Muscle layer of duodenum (tissue), 2 donors: ENCODE results near the gene RXRA.
A peak's percentile ranks its signal among the peaks of the same experiment; 100 is the strongest.

Source experiments
- H3K27ac ChIP-seq: one replicate; pipeline ENCODE4 v1.7.0; 2013; ENCODE audit warnings: mild to moderate bottlenecking, low read length
- H3K27me3 ChIP-seq: one replicate; pipeline ENCODE4 v1.7.0; 2013; ENCODE audit warnings: low read depth, mild to moderate bottlenecking, control low read depth, low read length
- H3K36me3 ChIP-seq, 2 donors: one replicate each; pipeline ENCODE4 v1.7.0; 2013; ENCODE audit warnings: low read length in 2 of 2, control low read depth in 1 of 2, mild to moderate bottlenecking in 1 of 2; ENCODE audit not compliant: insufficient read depth in 2 of 2, control insufficient read depth in 1 of 2
- H3K4me1 ChIP-seq, 2 donors: one replicate each; pipeline ENCODE4 v1.7.0; 2013; ENCODE audit warnings: low read length in 2 of 2, mild to moderate bottlenecking in 2 of 2, control low read depth in 1 of 2, moderate library complexity in 1 of 2; ENCODE audit not compliant: insufficient read depth in 2 of 2, control insufficient read depth in 1 of 2
- H3K4me3 ChIP-seq, 2 donors: one replicate each; pipeline ENCODE4 v1.7.0; 2013; ENCODE audit warnings: low read length in 2 of 2, low read depth in 1 of 2, mild to moderate bottlenecking in 1 of 2
- H3K9me3 ChIP-seq, 2 donors: one replicate each; pipeline ENCODE4 v1.7.0; 2013; ENCODE audit warnings: low read length in 2 of 2, control low read depth in 1 of 2, mild to moderate bottlenecking in 1 of 2; ENCODE audit not compliant: control insufficient read depth in 1 of 2
- donor health status: healthy.

The RXRA gene

DNA sequence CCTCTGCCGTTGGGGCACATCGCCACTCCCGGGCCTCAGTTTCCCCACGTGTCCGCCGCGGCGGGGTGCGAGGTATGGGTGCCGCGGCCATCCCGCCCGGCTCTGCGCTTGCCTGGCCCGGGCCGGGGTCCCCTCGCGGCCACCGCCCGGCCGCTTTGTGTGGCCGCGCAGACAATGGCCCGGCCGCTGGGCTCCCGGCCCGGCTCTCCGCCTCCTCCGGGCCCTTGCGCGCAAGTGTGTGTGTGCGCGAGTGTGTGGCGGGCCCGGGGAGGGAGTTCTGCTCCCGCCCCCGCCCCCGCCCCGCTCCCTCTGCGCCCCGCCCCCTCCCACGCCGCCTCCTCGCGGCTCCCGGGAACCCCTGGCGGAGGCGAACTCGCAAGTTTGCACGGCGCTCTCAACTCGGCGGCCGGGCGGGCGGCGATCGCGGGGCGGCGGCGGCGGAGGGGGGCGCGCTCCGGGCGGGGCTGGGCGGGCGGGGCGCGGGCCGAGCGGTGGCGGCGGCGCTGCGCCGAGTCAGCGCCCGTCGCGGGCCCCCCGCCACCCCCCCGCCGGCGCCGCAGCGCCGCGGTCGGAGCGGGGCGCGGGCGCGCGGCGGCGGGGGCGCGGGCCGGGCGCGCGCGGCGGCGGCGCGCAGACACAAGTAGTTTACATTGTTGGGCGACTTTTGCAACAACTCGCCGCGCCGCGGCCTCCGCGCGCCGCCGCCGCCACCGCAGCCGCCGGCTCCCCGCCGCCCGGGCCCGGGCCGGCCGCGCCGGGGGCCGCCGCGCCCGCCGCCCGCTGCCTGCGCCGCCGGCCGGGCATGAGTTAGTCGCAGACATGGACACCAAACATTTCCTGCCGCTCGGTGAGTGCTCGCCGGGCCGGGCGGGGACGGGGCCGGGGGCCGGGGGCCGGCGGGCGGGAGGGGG, at the start of gene RXRA:
TSS of gene RXRA (plus strand) at position 643 of the 911 bp plus-strand sequence. CDS start at position 820, 177 bp downstream.
- Histone ChIP-seq H3K27me3 (no peaks in the 10 kb centered on the region), H3K4me1 (peaks cover 20 to 44% of the 10 kb centered on the region in 2 donors), H3K27ac (peak within 1 kb of the TSS; percentile 79), H3K36me3 (no peaks in the 10 kb centered on the region), H3K4me3 (peak within 1 kb of the TSS; percentile 77 to 78), H3K9me3 (no peaks in the 10 kb centered on the region)

DNA sequence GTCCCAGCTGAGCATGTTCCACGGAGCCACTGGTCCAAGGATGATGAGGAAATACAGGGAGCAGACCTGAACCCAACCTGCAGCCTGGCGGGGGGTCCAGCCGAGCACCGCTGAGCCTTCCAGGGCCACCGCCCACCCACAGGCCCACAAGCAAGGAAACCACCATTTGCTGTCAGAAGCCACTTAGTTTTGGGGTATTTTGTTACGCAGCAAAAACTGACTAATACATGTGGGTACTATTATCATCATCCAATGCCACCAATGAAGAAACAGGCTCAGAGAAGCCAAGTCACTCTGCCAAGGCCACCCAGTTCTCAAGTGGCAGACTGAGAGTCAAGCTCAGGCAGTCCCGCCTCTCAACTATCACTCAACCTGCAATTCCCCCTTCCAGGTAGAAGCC, 48.0 kb upstream of the RXRA start:
- Histone ChIP-seq H3K27ac (no peak overlapping the region), H3K36me3 (no peaks in the 10 kb centered on the region), H3K4me3 (no peak overlapping the region), H3K4me1 (peaks cover 1 to 6% of the 10 kb centered on the region in 2 donors), H3K27me3 (peaks cover 3% of the 10 kb centered on the region), H3K9me3 (no peaks in the 10 kb centered on the region)

DNA sequence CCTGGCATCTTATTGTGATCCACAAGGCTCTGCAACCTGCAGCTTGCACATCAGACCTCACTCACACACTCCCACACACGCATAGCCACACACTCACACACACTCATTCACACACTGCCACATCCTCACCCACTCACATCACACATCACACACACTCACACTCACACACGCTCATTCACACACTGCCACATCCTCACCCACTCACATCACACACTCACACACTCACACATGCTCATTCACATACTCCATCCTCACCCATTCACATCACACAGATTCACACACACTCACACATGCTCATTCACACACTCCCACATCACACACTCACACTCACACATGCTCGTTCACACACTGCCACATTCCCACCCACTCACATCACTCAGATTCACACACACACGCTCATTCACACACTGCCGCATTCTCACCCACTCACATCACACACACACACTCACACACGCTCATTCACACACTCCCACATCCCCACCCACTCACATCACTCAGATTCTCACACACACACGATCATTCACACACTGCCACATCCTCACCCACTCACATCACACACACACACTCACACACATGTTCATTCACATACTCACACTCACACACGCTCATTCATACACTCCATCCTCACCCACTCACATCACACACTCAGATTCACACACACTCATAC, 47.1 kb upstream of the RXRA start:
- H3K27ac ChIP-seq: no peak overlapping the region
- H3K9me3 ChIP-seq: no peaks in the 10 kb centered on the region
- no peaks in the 10 kb centered on the region for H3K36me3 ChIP-seq
- peaks cover 4 to 12% of the 10 kb centered on the region in 2 donors for H3K4me1 ChIP-seq
- peaks cover 1% of the 10 kb centered on the region for H3K27me3 ChIP-seq
- H3K4me3 ChIP-seq: no peak overlapping the region

DNA sequence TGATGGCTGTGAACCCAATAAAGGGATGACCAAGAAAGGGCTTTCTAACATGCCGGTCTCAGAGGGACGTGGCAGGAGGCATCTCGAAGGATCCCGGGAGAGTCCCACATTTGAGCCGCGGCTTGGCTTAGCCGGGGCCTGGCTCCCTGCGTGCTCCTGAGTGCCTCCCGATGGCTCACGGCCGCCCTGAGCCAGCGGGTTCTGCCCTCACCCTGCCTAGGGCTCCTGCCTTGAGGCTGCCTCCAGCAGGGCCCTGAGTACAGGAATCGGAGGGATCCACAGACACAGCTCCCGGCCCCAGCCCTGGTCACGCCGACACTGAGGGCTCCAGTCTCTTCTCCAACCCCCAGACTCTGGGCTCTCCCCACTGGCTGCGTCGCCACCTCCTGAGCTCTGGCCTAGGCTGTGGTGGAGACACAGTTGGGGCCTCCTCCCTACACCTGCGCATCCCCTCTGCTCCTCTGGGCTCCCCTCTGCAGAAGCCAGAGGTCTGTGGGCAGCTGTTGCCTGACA, 44.1 kb upstream of the RXRA start:
- no peaks in the 10 kb centered on the region for H3K36me3 ChIP-seq
- no peak overlapping the region for H3K4me3 ChIP-seq
- H3K27me3 ChIP-seq: no peaks in the 10 kb centered on the region
- no peak overlapping the region for H3K27ac ChIP-seq
- no peaks in the 10 kb centered on the region for H3K9me3 ChIP-seq
- peaks cover 4 to 12% of the 10 kb centered on the region in 2 donors for H3K4me1 ChIP-seq

DNA sequence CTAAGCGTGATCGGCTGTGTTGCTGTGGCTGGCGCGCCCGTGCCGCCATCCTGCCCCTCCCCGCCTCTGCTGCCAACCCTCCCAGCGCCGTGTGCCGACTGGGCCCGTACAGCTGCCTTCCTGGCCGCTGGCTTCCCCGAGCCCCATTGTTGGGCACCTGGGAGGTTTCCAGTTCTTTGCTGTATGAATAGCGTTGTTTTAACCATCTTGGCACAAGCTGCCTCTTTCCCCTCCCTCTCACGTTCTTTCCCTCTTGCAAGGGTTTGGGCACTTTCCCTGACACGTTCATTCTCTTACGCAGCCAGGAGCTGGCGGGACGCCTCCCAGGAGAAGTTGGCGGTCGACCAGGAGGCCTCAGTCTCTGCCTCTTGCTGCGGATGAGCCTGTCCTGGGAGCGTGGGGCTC, 43.1 kb upstream of the RXRA start:
- no peaks in the 10 kb centered on the region for H3K27me3 ChIP-seq
- no peak overlapping the region for H3K4me3 ChIP-seq
- peaks cover 4 to 12% of the 10 kb centered on the region in 2 donors for H3K4me1 ChIP-seq
- H3K36me3 ChIP-seq: no peaks in the 10 kb centered on the region
- no peaks in the 10 kb centered on the region for H3K9me3 ChIP-seq
- no peak overlapping the region for H3K27ac ChIP-seq

DNA sequence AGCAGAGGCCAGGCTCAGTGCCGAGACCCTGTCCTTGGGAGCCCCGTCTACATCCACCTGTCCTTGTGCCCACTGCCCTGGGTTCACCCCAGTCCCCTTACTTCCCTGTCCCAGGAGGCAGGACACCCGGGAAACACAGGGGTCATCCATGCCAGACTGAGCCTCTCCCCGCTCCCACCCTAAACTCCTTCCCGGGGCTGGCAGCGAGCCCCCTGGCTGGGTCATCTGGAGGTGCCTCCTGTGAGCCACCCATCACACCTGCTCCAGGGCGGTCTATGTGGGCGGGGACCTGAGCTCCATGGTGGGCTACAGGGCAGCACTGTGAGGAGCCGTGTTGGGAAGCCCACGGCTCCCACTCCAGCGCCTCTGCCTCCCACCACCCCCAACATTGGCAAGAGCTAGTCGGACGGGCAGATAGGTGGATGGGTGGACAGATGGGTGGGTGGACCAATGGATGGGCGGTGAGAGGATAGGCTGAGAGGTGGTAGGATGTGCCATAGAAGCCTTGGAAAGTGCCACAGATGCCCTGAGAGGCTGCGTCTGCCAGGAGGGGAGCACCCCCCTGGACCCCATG, 42.5 kb upstream of the RXRA start:
- H3K27me3 ChIP-seq: no peaks in the 10 kb centered on the region
- H3K4me3 ChIP-seq: no peak overlapping the region
- no peaks in the 10 kb centered on the region for H3K36me3 ChIP-seq
- peaks cover 4 to 12% of the 10 kb centered on the region in 2 donors for H3K4me1 ChIP-seq
- H3K27ac ChIP-seq: no peak overlapping the region
- no peaks in the 10 kb centered on the region for H3K9me3 ChIP-seq

DNA sequence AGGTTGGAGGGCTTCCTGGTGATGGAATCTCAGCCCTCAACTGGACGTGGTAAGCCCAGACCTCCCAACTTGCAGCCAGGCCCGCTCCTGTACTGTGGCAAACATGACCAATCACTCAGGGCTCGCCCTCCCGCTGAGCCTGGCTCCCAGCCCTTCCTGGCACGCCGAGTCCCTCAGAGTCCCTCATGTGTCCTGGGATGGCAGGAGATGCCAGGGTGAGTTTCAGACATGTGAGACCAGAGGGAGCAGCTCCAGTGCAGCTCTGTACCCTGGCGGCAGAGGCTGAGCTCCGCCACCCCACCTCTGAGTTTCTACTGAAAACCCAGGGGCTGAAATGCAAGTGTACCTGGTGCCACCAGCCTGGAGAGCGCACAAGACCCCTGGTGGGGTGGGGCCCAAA, 42.0 kb upstream of the RXRA start:
- no peaks in the 10 kb centered on the region for H3K36me3 ChIP-seq
- peaks cover 4 to 12% of the 10 kb centered on the region in 2 donors for H3K4me1 ChIP-seq
- H3K27ac ChIP-seq: no peak overlapping the region
- no peaks in the 10 kb centered on the region for H3K27me3 ChIP-seq
- H3K9me3 ChIP-seq: no peaks in the 10 kb centered on the region
- no peak overlapping the region for H3K4me3 ChIP-seq

DNA sequence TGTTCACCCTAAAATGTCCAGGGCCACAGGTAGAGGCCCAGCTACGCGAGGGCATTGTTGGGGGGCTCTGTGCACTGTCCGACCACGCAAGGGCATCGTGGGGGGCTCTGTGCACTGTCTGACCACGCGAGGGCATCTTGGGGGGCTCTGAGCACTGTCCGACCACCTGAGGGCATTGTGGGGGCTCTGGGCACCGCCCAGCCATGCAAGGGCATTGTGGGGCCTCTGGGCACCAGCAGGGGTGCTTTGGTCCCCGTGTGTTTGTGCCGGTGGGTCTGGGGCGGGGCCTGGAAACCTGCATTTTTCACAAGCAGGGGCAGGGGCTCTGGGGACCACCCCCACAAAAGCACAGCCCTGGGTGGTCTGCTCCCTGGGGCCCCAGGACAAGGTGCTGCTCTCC, 41.5 kb upstream of the RXRA start:
- Histone ChIP-seq H3K9me3 (no peaks in the 10 kb centered on the region), H3K27ac (no peak overlapping the region), H3K4me3 (no peak overlapping the region), H3K4me1 (peaks cover 4 to 12% of the 10 kb centered on the region in 2 donors), H3K36me3 (no peaks in the 10 kb centered on the region), H3K27me3 (no peaks in the 10 kb centered on the region)

DNA sequence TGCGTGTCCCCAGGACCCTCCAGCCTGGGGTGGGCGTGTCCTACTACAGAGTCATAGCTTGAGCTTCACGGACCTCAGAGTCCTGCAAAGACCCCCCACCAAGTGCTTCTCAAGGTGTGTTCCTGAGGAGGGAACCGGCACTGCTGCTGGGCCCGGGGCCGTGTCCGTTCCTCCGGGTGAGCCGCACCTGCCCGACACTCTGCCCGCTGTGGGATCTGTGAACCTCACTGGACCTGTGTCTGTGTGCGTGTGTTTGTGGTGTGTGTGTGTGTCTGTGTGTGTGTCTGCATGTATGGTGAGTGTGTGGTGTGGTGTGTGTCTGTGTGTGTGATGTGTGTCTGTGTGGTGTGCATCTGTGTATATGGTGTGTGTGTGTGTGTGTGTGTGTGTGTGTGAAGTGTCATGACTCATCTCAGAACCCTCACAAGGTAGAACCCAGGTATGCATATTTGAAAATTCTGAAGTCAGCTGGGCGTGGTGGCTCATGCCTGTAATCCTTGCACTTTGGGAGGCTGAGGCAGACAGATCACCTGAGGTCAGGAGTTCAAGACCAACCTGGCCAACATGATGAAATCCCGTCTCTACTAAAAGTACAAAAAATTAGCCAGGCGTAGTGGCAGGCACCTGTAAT, 40.9 kb upstream of the RXRA start:
- no peak overlapping the region for H3K4me3 ChIP-seq
- no peaks in the 10 kb centered on the region for H3K27me3 ChIP-seq
- H3K9me3 ChIP-seq: no peaks in the 10 kb centered on the region
- H3K4me1 ChIP-seq: peaks cover 4 to 12% of the 10 kb centered on the region in 2 donors
- no peak overlapping the region for H3K27ac ChIP-seq
- no peaks in the 10 kb centered on the region for H3K36me3 ChIP-seq

DNA sequence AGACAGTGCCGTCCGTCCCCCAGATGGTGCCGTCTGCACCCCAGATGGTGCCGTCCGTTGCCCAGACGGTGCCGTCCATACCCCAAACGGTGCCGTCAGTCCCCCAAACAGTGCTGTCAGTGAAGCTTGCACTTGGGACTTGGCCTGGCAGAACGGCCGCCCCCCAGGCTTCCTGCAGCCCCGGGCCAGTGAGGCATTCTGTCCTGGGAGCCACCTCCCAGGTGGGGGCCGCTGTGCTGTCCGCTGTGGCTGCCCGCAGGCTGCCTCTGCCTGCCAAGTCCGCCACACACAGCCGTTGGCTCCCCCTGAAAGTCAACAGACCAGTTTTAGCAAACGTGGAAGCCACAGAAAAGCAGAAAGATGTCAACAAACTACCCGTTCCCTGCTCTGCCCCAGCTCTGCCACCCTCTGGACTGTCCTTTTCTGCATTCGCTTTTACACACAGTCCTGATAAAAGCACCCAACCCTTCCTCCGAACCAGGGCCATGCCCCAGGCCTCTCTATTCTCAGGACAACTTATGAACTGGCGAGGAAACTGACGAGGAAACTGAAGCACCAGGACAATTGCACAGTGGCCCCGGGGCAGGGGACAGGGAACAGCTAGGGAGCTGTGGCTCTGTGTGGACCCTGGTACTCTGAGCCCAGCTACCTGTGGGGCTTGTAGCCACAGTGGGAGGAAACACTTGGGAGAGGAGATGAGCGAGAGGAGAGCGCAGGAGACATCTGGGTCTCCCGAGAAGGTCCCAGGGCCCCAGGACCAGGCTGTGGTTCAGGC, 39.6 kb upstream of the RXRA start:
- H3K36me3 ChIP-seq: no peaks in the 10 kb centered on the region
- H3K4me3 ChIP-seq: no peak overlapping the region
- no peaks in the 10 kb centered on the region for H3K9me3 ChIP-seq
- H3K4me1 ChIP-seq: peaks cover 4 to 12% of the 10 kb centered on the region in 2 donors
- H3K27me3 ChIP-seq: no peaks in the 10 kb centered on the region
- no peak overlapping the region for H3K27ac ChIP-seq
